ENCODE data around the gene GSK3B.
"Not testable (repeated sequence)": the region's sequence is repeated elsewhere in the genome, so short reads cannot be mapped to it uniquely, and the experiment has no call there.

Gene GSK3B

GRCh38 chr3:119998166-119998565 is 96.1 kb downstream of the GSK3B start:
- no peak for DNase-seq

GRCh38 chr3:119990888-119991287 is 103.4 kb downstream of the GSK3B start:
- no peak for DNase-seq

- no peak for DNase-seq
These were observed 104.1 kb downstream of the GSK3B start for GRCh38 chr3:119989981-119990655.

GRCh38 chr3:119986812-119987211 is 107.4 kb downstream of the GSK3B start:
- not testable (repeated sequence) for DNase-seq

GRCh38 chr3:119981386-119981785 is 112.9 kb downstream of the GSK3B start:
- no peak for DNase-seq

GRCh38 chr3:119978554-119979208 is 115.6 kb downstream of the GSK3B start:
- DNase-seq = no peak

GRCh38 chr3:119977353-119977752 is 116.9 kb downstream of the GSK3B start:
- no peak for DNase-seq

GRCh38 chr3:119976214-119976613 is 118.0 kb downstream of the GSK3B start:
- DNase-seq = no peak

GRCh38 chr3:119974656-119975055 is 119.6 kb downstream of the GSK3B start:
- DNase-seq = no peak

GRCh38 chr3:119973018-119973646 is 121.1 kb downstream of the GSK3B start:
- no peak for DNase-seq

- DNase-seq = no peak
These were observed 124.5 kb downstream of the GSK3B start for GRCh38 chr3:119969759-119970158.

- no peak for DNase-seq
These were observed 126.8 kb downstream of the GSK3B start for GRCh38 chr3:119967353-119968006.

GRCh38 chr3:119965692-119966091 is 128.6 kb downstream of the GSK3B start:
- DNase-seq = no peak

GRCh38 chr3:119964294-119964693 is 130.0 kb downstream of the GSK3B start:
- no peak for DNase-seq

GRCh38 chr3:119955972-119956371 is 138.3 kb downstream of the GSK3B start:
- no peak for DNase-seq

GRCh38 chr3:119950666-119951325 is 143.5 kb downstream of the GSK3B start:
- no peak for DNase-seq

GRCh38 chr3:119945291-119945690 is 149.0 kb downstream of the GSK3B start:
- DNase-seq = no peak

GRCh38 chr3:119944091-119944490 is 150.2 kb downstream of the GSK3B start:
- DNase-seq = no peak

- no peak for DNase-seq
These were observed 155.2 kb downstream of the GSK3B start for GRCh38 chr3:119939077-119939476.

- no peak for DNase-seq
These were observed 157.0 kb downstream of the GSK3B start for GRCh38 chr3:119937229-119937628.

- DNase-seq = no peak
These were observed 160.0 kb downstream of the GSK3B start for GRCh38 chr3:119934249-119934648.

- no peak for DNase-seq
These were observed 161.0 kb downstream of the GSK3B start for GRCh38 chr3:119933207-119933606.

GRCh38 chr3:119930286-119930685 is 164.0 kb downstream of the GSK3B start:
- no peak for DNase-seq

Data from AML-193 (cell line).